SH-SY5Y (cell line): ENCODE results near the gene SLC22A2.

Experiments
- GATA2 ChIP-seq: IDR thresholded peaks from 2 replicates; pipeline ENCODE4 v1.6.1; 2011; ENCODE audit warnings: mild to moderate bottlenecking, low read depth, low read length
- GATA3 ChIP-seq: IDR thresholded peaks from 2 replicates; pipeline ENCODE4 v1.6.1; 2011; ENCODE audit warnings: low read depth, mild to moderate bottlenecking, low read length, moderate library complexity

DNA sequence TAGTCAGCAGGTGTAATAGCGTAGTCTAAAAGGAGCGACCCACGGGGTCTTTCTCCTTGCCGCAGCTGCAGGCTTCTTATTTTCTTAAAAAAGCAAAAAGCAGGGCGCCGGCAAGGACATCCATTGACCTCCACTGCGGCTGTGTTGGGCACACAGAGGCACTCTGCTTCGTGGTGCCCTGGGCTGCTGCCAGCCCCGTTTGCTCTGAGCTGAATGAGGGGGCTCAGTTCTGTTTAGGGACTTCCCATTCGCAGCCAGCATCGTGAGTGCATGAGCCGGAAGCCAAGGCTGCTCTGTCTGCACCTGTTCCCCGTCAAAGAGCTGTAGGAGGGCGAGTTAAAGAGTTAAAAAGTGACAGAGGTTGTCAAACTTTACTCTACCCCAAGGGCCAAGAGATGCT is 1.7 kb upstream of the SLC22A2 start:
- TF ChIP-seq GATA2 (no peak), GATA3 (no peak)
